ENCODE data around the gene MSI1.
A peak's percentile ranks its signal among the peaks of the same experiment; 100 is the strongest.

The MSI1 gene

DNA sequence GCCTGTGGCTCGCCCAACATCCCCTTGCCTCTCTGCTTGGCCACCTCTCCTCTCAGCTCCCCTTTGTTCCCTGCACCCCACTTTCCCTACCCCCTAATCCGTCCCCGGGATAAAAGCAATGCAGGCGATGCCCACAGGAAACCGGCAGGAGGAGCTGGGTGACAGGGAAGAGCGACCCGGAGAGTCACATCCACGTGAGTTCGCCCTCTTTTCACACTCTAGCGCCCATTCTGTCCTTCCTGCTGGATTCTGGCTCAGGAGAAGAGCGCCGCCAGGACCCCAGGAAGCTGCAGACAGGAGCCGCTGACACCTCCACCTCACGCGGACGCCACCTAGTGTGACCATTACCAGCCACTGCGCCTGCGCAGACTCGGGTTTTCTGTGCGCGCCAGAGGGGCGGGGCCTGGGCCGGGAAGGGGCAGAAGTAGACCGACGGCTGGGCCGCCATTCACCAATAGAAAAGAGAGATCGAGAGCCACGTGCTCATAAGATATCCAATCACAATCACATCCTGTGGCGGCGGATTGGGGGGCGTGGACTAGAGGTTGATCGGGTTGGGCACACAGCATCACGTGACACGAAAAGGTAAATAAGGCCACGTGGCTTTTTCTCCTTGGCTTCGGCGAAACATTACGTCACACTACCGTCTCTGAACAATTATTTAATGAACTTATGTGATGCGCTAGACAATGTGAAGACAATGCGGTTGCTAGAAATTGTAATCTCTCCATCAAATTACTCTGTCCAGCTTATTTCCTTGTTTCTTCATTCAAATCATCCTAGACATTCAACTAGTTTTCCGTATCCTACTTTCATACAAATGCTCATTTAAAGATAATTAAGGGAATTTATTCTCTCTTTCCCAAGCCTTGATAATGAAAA, 51.5 kb downstream of the MSI1 start:
- peak; percentile 99 for DNase-seq

DNA sequence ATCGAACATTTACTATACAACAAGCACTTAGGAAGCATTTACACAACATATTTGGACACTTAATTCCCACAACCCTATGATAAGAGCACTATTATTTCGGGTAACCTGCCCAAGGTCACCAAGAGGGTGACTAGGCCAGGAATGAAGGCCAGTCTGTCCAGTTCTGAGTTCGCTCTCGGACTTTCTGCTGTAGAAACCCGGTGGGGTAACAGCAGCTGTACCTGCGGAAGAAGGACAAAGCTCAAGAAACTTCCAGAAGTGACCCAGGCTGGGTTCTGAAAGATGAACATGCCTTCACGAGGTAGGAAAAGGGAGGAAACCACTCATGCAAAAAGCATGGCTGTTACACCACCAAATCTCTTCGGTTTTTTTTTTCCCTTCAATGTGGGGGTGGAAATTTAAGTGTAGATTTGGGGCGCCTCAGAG, 52.2 kb downstream of the MSI1 start:
- no peak for DNase-seq

DNA sequence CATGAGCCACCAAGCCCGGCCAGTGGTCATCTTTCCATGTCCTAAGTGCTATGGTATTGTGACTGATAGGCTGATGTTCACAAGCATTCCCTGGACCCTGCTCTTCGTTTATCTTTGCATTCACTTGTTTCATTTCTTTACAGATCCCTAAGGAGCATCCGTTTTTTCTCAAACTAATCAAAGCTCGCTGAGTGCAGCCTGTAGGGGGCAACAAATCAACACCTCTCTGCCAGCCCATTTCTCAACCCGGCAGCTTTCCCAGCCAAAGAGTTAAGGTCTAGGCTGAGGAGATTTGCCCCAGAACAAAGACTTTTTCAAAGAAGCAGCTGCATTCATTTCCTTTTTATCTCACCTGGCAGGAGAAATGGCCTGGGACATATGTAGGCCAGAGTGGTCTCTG, 54.7 kb downstream of the MSI1 start:
- no peak for DNase-seq

DNA sequence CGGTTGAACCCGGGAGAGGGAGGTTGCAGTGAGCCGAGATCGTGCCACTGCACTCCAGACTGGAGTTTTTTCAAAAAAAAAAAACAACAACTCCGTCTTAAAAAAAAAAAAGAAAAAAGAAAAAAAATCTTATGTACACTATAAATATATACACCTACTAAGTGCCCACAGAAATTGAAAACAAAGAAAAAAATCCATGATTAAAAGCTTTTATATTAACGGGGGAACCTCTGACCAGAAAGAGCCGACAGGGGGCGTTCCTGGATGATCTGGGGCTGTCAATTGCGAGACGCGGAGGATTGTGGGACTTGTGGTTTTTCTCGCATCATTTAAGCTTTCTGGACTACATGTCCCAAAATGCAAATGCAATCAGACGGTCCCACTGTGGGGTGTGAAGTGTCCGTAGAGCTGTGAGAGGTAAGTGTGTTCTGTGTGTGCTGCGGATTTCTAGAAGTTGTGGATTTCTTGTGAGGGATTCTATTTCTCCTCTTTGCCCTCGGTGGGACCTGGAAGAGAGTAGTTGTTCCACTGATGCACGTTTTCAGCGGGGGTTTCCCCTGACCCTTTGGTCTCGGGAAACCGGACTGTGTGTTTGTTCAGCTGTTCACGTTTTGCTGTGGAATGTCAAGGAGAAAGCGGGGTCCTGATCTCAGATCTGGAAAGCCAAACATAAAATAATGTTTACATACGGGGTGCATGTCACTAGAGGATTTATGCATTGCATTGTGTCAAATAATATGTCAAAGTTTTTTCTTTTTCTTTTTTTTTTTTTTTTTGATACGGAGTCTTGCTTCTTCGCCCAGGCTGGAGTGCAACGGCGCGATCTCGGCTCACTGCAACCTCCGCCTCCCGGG, 66.8 kb downstream of the MSI1 start, which contains the start of gene SIRT4:
Gene SIRT4 (plus strand): TSS at position 360 of the 854 bp plus-strand sequence. CDS start 1,241 bp downstream, outside the sequence.
- DNase-seq: peak; percentile 93

DNA sequence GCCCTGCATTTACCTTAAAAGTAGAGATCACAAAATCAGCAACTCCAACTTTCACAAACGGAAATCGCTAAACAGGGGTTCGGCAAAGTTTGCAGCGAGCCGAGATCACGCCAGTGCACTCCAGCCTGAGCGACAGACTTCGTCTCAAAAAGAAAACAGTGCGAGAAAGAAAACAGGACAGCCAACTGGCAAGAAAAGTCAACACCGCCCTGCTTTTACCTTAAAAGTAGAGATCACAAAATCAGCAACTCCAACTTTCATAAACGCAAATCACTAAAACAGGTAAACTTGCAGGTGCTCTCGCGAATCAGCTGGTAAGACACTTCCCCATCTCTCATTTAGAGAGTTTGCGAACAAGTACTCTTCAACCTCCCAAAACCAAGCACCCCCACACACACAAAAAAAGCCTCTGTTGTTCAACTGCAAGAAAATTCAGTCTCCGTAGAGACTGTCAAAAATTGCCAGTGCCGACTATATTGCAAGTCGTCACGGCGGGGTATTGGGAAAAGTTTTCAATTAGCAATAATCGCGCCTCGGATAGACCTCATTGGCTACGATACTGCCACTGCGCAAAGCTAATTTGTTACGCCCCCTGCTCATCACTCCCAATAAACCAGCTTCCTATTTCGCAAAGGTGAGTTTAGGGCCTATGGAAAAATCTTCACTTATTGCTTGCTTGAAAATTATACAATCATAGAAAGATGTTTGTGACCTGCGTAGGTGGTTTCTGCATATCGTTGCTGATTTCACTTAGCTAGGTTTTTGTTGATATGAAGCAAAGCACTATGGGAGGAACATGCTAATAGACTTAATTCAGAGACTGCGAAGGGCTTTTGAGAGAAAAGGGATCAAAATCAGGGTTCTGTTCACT, 76.1 kb downstream of the MSI1 start, which contains the start of gene RNU4-1:
Gene RNU4-1 (minus strand): TSS at position 577 of the 871 bp plus-strand sequence.
- peak; percentile 92 for DNase-seq

DNA sequence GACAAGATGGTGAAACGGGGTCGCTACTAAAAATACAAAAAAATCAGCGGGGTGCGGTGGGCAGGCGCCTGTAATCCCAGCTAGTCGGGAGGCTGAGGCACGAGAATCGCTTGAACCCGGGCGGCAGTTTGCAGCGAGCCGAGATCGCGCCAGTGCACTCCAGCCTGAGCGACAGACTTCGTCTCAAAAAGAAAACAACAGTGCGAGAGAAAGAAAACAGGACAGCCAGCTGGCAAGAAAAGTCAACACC, 76.6 kb downstream of the MSI1 start:
- DNase-seq: no peak

Measured in kidney glomerular epithelial cell (primary cell).